ENCODE results near the gene TMEM240.
"Not testable (repeated sequence)": the region's sequence is repeated elsewhere in the genome, so short reads cannot be mapped to it uniquely, and the experiment has no call there.

Gene TMEM240

DNA sequence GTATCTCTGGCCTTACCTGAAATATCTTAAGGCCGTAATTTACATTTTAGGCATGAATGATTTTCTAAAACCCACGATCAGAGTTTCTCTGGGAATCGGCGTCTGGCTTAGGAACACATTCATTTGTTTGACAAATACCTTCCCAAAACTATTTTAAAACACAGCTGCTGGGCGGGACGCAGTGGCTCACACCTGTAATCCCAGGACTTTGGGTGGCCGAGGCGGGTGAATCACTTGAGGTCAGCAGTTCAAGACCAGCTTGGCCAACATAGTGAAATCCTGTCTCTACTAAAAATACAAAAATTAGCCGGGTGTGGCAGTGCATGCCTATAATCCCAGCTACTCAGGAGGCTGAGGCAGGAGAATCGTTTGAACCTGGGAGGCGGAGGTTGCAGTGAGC is 16.5 kb upstream of the TMEM240 start:
- DNase-seq = not testable (repeated sequence)

DNA sequence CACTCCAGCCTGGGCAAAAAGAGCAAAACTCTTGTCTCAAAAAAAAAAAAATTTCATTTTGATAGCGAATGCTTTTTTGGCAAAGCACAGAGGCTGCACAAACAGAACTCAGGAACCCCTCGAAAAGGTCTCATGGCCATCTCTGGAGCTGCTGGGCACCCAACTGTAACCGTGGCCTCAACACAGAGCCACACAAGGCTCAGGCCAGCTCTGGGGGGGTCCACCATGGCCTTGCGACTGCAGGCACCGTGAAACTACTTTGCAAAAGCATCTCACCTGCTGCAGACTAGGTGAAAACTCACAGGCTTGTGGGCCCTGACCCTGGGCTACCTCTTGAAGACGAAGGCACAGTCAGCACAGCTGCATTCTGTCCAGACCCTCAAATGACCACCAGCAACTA is 16.1 kb upstream of the TMEM240 start:
- DNase-seq = no peak

DNA sequence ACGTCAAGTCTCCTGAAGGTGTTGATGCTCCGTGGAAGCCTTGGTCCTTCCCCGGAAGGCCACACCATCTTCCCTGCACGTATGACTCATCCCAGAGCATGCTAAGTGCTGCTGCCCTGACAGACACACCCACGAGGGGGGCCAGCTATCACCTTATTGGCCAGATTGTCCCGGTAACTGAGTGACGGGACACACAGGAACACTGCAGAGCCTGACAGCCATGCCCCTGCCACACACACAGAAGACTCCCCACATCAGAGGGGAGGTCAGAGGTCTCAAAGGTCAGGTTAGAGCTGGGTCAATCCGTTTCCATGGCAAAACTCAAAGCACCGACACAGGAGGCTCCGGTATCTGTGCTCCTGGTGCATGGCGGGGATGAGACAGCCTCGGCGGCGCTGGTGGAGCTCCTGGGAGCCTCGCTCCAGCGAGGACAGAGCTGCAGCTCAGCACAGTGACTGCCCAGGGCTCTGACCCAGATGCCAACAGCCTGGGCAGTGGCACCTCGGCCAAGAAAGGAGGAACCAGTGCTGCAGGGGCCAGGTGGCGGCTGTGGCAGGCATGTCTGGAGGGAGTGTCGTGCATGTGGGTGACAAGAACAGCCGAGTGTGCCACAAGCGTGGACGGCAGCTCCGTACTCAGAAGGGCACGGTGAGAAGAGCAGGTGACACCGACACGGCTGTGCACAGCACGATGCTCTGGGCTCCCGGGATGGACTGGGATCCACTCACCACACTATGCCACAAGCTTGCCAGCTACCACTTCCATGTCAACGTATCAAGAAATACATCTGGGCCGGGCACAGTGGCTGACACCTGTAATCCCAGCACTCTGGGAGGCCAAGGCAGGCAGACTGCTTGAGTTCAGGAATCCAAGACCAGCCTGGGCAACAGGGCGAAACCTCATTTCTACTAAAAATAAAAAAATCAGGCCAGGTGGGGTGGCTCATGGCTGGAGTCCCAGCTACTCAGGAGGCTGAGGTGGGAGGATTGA is 14.8 kb upstream of the TMEM240 start:
- DNase-seq = no peak

DNA sequence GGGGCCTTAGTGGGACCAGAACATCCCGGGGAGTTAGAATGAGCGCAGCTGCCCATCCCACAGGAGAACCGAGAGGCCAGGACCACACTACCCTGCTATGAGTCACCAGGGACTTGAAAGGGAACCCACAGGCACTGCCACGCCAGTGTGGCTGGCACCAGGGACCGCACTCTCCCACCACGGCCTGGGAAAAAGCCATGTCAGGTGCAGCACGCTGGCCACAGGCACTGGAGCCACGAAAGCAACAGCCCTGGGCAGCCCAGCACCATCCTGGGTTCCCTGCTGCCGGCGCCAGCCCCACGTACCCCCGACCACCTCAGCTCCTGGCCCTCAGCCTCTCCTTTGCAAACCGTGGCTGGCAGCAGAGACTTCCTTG is 14.1 kb upstream of the TMEM240 start:
- no peak for DNase-seq

DNA sequence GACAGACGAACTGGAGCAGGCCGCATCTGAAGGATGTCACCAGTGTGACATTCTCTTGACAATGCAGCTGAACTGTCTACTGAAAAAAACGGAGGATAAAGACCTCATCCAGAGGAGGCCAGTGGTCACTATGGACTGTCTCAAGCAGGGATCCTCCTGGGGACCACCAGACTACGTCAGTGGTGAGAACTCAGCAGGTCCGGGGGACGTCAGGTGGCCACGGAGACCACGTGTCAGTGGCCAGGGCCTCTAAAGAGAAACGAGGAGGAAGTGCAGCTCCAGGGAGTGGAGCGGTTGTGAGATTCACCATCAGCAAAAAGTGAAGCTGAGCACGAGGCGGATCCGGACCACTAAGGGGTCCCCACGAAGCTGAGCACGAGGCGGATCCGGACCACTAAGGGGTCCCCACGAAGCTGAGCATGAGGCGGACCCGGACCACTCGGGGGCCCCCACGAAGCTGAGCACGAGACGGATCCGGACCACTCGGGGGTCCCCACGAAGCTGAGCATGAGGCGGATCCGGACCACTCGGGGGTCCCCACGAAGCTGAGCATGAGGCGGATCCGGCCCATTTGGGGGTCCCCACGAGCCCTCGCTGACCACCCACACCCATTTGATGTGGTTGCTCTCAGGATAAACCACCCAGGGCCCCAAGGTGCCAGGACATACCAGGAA is 13.5 kb upstream of the TMEM240 start:
- DNase-seq = no peak

DNA sequence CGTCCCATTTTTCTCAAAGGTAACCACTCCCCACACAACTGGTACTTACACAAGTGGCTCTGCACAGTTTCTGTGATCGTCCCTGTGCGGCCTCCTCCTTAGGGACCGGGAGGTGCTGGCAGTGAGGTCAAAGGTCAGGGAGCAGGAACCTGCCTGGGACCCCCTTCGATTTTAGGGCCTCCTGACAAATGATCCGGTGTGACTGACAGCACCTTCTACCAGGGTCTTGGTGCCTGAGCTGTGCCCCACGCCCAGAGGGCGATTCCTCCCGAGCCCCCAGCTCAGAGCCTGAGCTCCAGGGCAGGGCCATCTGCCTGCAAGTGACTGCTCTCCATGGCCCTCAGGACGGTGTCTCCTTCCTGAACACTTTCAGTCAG is 11.8 kb upstream of the TMEM240 start:
- DNase-seq = no peak

DNA sequence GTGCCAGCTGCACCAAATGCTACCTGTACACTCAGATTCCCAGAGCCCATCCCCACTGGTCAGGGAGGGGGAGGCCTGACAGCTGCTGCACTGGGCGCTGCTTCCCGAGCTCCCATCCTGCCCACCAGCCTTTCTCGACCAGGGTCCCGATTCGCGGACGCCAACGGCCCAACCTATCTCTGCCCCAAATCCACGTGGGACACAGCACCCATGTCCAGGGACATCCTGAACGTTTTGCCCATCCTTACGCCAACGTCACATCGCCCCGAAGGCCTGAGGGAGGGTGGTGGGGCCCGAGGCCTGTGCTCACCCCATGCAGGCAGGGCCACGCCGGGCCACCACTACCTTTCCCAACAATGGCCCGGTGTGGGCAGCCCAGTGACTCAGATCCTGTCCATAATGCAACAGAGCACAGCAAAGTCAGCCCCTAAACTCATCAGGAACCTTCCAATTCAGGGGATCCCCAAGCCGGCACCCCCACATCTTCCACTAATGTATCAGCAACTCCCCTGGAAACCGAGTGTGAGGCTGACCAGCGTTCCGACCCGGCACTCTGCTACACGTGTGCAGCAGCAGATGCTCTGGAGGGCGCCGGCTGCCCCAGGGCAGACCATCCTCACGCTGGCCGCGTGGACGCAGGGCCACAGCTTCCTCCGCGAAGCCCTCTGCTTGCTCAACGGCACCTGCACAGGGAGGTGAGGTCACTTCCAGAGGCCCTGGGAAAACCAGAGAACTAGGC is 11.3 kb upstream of the TMEM240 start:
- no peak for DNase-seq

DNA sequence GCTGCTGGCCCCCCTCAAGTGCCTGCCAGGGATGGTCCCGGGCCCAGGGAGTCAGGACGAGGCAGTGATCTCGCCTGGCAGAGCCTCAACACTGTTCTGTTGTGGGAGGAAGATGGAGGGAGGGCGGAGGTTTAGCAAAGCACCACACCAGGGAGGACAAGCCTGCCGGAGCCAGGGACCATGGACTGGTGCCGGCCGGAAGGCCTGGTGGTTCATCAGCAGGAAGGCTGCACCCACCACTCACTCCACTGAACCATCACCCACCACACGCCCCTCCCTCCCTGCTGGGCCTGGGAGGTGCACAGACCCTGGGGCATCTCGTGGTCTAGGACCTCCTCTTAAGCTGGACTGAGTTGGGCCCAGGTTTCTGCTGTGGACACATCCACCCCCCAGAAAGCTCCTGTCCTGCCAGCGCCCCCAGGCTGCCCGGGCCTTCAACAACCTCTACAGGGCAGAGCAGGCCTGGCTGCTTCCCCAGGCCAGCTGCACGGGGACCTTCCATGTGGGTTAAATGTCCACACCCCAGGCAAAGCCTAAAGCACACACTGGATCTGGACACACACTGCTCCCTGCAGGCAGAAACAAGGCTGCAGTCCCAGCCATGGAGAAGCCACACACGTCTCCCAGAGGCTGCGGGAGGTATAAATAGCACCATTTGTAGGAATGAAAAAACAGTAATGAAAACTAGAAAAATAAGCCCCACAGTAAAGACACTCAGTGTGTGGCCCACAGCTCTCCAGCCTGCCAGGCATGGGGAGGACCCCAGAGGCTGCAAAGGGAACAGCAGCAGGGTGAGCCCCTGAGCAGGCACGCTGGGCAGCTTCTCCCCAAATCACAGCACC is 10.4 kb upstream of the TMEM240 start:
- DNase-seq = no peak

DNA sequence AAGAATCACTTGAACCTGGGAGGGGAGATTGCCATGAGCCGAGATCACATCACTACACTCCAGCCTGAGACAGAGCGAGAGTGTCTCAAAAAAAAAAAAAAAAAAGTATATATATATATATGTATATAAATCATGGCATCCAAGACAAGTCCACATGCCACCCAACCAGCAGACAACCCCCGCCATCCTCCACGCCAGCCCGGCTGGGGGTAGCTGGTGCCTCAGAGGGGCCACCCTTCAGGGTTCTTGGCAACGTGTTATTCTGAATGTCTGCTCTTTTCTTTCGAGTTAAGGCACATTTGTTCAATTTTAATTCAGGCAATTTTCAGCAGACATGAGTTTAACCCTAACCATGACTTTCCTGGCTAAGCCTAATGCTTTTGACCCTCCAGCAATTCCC is 9.7 kb upstream of the TMEM240 start:
- DNase-seq = no peak

DNA sequence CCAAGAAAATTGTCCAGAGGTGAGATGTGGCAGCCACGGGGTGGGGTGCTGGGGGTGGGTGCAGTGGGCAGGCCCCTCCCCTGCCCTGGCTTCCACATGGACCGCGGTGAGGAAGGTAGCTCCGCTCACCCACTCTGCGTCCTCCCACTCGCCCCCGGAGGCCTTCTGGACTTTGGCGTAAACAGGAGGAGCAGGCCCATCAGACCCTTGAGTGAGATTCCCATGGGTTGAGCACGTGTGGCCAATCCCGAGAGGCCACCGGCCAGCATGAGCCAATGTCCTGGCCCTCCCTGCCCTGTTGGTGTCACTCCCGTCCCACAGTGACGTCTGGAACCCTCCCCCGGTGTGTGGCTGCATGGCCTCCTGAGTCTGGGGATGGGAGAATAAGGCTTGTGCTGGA is 8.2 kb upstream of the TMEM240 start:
- DNase-seq = no peak

DNA sequence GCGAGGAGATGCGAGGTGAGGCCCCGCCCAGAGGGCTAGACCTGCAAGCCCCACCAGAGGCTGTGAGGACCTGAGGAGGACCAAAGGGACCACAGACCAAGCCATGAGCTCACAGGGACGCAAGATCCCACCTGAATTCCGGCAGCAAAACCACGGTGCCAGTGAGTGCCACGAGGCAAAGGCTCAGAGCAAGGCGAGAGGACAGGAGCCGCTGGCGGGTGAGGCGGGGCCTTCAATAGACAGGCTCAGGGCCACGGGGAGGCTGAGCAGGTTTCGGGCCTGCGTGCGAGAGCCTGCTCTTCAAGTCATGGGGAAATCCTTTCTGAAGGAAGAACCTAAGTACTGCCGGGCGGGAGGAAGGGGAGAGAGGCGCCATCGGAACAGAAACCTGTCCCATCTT is 7.1 kb upstream of the TMEM240 start:
- DNase-seq = no peak

DNA sequence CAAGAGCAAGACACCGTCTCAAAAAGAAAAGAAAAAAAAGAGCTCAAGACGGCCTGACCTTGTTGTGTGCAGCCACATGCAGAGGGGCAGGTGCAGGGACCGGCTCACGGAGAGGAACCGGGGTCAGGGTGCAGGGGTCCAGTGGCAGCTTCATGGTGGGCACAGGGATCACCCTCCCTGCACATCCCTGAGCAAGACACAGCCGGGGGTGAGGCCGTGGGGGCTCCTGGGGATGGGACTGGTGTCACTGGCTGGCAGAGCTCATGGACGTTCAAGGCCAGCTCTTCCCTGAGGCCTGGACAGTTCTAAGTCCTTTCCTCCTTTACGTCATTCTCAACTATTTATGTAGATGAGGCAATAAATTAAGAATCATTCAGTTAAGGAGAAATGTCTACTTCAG is 6.6 kb upstream of the TMEM240 start:
- DNase-seq = no peak

DNA sequence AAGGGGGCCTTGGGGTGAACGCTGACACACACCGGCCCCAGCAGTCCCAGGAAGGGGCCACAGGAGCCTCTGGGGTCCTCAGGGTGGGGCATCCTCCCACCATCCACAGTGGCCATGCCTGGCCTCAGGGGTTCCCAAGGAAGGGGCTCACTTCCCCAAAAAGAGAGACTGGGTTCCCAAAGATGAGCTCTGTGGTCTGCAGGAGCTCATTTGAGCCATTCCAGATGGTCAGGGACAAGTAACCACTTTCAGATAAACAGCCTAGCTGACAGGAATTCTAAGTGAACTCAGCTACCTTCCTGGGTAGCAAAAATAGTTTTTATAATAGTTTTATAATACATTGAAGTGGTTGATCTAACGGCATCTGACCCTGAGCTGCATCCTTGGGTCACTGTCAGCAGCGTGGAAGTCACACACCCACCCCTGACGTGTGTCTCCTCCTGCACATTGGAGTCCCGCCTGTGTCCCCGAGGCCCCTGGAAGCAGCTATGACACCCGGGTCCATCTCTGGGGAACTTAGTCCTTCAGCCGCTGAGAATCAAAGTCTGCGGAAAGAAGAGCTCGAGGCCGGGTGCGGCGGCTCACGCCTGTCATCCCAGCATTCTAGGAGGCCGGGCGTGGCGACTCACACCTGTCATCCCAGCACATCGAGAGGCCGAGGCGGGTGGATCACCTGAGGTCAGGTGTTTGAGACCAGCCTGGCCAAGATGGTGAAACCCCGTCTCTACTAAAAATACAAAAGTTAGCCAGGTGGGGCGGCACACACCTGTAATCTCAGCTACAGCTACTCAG is 5.7 kb upstream of the TMEM240 start:
- DNase-seq = no peak

DNA sequence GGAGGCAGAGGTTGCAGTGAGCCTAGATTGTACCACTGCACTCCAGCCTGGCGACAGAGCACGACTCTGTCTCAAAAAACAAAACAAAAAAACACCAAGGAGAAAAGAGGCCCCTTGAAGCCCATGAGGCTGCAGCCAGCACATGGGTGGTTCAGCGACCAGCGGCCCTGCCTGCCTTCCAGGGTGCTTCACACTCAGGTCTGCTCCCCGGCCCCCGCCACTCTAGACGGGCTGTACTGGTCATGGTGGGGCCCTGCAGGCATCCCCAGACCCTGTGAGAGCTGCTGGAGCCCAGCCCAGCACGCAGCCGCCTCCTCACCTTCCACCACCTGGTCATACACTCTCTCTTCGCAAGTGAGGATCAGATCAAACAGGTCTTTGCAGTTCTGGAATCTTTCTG is 4.1 kb upstream of the TMEM240 start:
- no peak for DNase-seq

DNA sequence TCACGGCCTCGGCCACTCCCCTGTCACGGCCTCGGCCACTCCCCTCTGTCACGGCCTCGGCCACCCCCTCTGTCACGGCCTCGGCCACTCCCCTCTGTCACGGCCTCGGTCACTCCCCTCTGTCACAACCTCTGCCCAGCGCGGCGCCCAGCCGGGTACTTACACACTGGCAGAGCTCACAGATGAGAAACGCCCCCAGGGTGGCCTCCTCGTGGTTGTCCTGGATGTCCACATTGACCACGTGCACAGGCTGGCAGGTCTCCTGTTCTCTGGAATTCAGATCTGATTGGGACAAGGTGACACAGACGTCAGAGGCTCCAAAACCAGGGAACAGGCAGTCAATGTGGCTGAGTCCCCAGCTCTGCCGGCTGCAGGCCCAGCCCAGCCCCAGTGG is 3.3 kb upstream of the TMEM240 start:
- DNase-seq = no peak

DNA sequence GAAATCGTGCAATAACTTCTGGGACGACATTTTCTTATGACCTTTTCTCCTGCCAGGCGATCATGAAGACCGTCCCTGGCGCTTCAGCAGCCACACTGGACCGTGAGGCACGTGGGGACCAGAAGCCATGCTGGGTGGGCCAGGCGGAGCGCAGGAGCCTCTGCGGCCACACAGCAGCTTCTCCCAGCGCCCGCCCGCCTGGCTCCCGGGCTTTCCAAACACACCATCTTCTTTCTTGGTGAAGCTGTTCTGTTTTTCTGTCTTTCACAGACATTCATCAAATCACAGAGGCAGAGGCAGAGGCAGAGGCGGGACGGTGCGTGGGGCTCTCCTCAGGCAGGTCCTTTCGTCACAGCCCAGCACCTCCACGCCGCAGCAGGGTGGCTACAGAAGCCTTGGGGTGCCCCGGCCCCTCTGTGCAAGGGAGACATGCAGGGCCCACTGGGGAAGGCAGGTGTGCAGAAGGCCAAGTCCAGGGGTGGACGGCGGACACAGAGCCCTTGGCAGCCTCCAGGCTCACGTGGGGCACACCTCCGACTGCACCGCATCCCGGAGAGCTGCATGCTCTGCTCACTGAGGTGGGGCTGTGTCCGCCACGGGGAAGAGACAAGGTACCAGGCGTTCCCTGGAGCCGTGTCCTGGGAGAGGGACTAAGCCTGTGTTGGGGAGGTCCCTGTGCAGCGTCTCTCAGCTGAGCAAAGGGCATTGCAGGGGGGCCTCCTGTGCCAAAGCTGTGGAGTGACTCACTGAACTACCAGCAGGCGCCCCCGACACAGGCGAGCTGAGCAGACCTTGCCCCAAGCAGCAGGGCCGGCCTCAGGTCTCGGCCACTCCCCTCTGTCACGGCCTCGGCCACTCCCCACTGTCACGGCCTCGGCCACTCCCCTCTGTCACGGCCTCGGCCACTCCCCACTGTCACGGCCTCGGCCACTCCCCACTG is 2.6 kb upstream of the TMEM240 start:
- DNase-seq = no peak

DNA sequence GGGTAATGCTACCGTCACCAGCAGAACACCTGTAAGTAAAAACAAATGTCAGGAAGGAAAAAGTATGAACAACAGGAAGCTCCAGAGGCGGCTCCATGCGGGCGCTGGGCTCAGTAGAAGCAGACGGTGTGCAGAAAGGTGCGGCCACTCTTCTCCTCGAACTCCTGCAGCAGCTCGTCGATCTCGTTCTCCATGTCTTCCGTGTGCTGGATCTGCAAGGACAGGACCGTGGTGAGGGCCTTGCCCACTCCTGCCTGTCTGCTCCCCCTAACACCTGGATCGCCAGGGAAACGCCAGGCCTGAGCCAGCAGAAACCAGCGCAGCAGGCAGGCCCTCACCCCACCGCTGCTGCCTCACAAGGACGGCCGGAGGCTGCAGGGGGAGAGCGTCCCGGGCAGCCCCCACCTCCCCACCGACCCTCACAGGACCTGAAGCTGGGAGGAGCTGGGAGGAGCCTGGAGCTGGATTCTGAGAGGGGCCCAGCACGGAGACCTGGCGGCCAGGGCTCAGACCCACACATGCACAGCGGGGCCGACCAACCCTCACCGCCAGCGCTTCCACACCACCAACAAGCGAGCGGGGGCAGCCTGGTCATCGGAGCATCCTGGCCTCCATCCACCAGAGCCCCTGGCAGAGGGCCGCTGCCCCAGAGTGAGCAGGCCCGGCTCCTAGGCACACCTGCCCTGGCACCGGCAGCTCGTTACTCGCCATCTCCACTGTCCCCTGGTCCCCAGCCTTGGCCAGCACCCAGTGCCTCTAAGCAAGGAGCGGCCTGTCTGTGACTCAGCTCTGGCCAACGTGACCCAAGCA is 1.7 kb upstream of the TMEM240 start:
- DNase-seq = no peak

DNA sequence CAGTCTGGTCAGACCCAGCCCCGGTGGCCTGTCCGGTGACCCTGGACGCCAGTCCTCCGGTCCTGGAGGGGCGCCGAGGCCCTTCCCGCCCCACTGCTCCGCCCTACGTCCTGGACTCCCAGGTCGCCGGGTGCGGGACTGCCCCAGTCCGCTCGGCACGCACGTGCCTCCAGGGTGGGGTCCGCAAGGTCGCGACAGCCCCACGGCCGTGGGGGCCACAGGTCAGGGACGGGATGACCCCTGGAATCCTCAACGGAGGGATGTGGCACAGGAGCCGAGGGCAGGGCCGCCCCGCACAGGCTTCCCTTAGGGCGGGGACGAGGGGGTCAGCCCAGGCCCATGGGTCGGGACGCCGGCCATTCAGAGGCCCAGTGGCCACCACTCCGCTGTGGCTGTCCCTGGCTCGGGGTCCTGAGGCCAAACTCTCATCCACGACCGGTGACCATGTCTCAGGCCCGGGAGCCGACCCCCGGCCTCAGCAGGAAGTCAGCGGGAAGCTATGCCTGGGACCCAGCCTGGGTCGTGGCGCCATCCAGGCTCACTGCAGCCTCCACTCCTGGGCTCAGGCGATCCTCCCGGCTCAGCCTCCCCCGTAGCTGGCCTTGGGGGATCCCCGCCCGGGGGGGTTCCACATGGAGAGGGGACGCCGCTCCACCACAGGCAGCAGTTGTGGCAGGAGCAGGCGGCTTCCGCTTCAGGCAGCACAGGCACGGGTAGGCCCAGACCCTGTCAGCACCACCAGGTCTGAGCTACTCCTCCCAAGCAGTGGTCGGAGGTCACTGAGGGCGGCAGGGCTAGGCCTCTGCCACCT is 599 bp upstream of the TMEM240 start:
- DNase-seq = no peak

Measured in activated CD4-positive, alpha-beta T cell treated with anti-CD3 and anti-CD28 coated beads, Interleukin-2, amount 50 U/mL, for 16 hours (primary cell).